DMS 273 (cell line): ENCODE results near the gene GFI1B.
A peak's percentile ranks its signal among the peaks of the same experiment; 100 is the strongest.

Experiments
- DNase-seq: peaks from one replicate; lab custom pipeline; 2025; ENCODE audit not compliant: unreplicated experiment; lab: John Stamatoyannopoulos, UW

The GFI1B gene

GRCh38 chr9:133008824-133009223 lies 30.3 kb downstream of the GFI1B start:
- no peak for DNase-seq

GRCh38 chr9:133009906-133010582 lies 31.6 kb downstream of the GFI1B start:
- DNase-seq, result no peak

- DNase-seq, result no peak
These were observed 36.2 kb downstream of the GFI1B start for GRCh38 chr9:133014696-133015095.

GRCh38 chr9:133023117-133023890 lies 44.8 kb downstream of the GFI1B start:
- DNase-seq, result no peak

GRCh38 chr9:133026426-133026825 lies 47.9 kb downstream of the GFI1B start:
- no peak for DNase-seq

- no peak for DNase-seq
These were observed 48.6 kb downstream of the GFI1B start for GRCh38 chr9:133027134-133027533.

GRCh38 chr9:133028221-133028620 lies 49.7 kb downstream of the GFI1B start:
- DNase-seq, result no peak

- DNase-seq, result no peak
These were observed 51.5 kb downstream of the GFI1B start for GRCh38 chr9:133029994-133030316.

GRCh38 chr9:133030317-133031129 lies 52.0 kb downstream of the GFI1B start, which contains the start of gene GTF3C5:
GTF3C5 (plus strand) TSS chr9:133030997; CDS start chr9:133031012, 15 bp downstream.
- DNase-seq, result peak; percentile 99

- DNase-seq, result no peak
These were observed 52.6 kb downstream of the GFI1B start for GRCh38 chr9:133031130-133031422.

GRCh38 chr9:133031496-133031911 lies 53.0 kb downstream of the GFI1B start:
- no peak for DNase-seq

- no peak for DNase-seq
These were observed 53.7 kb downstream of the GFI1B start for GRCh38 chr9:133032171-133032570.

GRCh38 chr9:133035669-133036068 lies 57.2 kb downstream of the GFI1B start:
- DNase-seq, result no peak

GRCh38 chr9:133037775-133038515 lies 59.5 kb downstream of the GFI1B start:
- DNase-seq, result no peak

- peak; percentile 74 for DNase-seq
These were observed 62.5 kb downstream of the GFI1B start for GRCh38 chr9:133040892-133041479.
